CD4-positive, alpha-beta T cell (primary cell): ENCODE results near the gene LTC4S. TPM values are rescaled to one million over a fixed set of nuclear protein-coding genes. Genes with fewer than 3 reads are reported as not detected.

Experiments used
- ATAC-seq: fragments of 200-7000 bp; cut with Tn5 transposase; one replicate; pipeline ENCODE4 v1.10.0; 2022; ENCODE audit warnings: mild to moderate bottlenecking; ENCODE audit not compliant: poor library complexity
- CTCF ChIA-PET: fragments of 350-600 bp; sonication (Branson Sonifier 250); formaldehyde crosslinking; loops from one replicate; lab custom pipeline; 2021; ENCODE audit warnings: antibody characterized with exemption, inconsistent platforms; lab: Charles Lee
- POLR2A ChIA-PET: fragments of 350-600 bp; sonication (Branson Sonifier 250); formaldehyde crosslinking; loops from one replicate; lab custom pipeline; 2021; ENCODE audit warnings: antibody characterized with exemption, inconsistent platforms; lab: Charles Lee
- DNase-seq, 14 experiments: peaks; one replicate each; pipeline ENCODE4 v3.0.0-alpha.2; 2013 to 2020; ENCODE audit warnings: mixed read lengths in 2 of 14
- H3K27ac ChIP-seq, 2 donors: one replicate each; pipeline versions ENCODE4 v1.5.1 to v1.7.0; 2013; ENCODE audit warnings: low read length in 2 of 2, low read depth in 1 of 2, mild to moderate bottlenecking in 1 of 2
- H3K27me3 ChIP-seq, 2 experiments: 1 replicate in 1 of 2; 2 replicates in 1 of 2; pipeline versions ENCODE4 v1.6.1 to v1.7.0; 2013; ENCODE audit warnings: low read length in 2 of 2, control low read depth in 1 of 2, mild to moderate bottlenecking in 1 of 2, moderate library complexity in 1 of 2; ENCODE audit not compliant: insufficient read depth in 2 of 2, control insufficient read depth in 1 of 2
- H3K36me3 ChIP-seq: one replicate; pipeline ENCODE4 v1.6.1; 2013; ENCODE audit warnings: low read length, control low read depth; ENCODE audit not compliant: insufficient read depth
- H3K4me1 ChIP-seq: one replicate; pipeline ENCODE4 v1.6.1; 2013; ENCODE audit warnings: low read length, control low read depth; ENCODE audit not compliant: insufficient read depth
- H3K4me3 ChIP-seq: one replicate; pipeline ENCODE4 v1.5.1; 2013; ENCODE audit warnings: mild to moderate bottlenecking, low read length, moderate library complexity
- H3K9me3 ChIP-seq, 2 experiments: 1 replicate in 1 of 2; 2 replicates in 1 of 2; pipeline versions ENCODE4 v1.6.1 to v1.7.0; 2013; ENCODE audit warnings: low read length in 2 of 2, mild to moderate bottlenecking in 2 of 2, control low read depth in 1 of 2, moderate library complexity in 1 of 2; ENCODE audit not compliant: control insufficient read depth in 1 of 2, insufficient read depth in 1 of 2
- H3K27ac Mint-ChIP-seq: one replicate; pipeline ENCODE4 v1.8.0; 2020; ENCODE audit warnings: mixed read lengths
- H3K27me3 Mint-ChIP-seq: one replicate; pipeline ENCODE4 v1.8.0; 2021; ENCODE audit warnings: mixed read lengths
- H3K36me3 Mint-ChIP-seq: one replicate; pipeline ENCODE4 v1.8.0; 2021; ENCODE audit warnings: low read depth, mixed read lengths
- H3K4me1 Mint-ChIP-seq: one replicate; pipeline ENCODE4 v1.8.0; 2021; ENCODE audit warnings: low read depth, mixed read lengths
- H3K4me3 Mint-ChIP-seq: one replicate; pipeline ENCODE4 v1.8.0; 2020; ENCODE audit warnings: mild to moderate bottlenecking, mixed read lengths
- H3K9me3 Mint-ChIP-seq: one replicate; pipeline ENCODE4 v1.8.0; 2020; ENCODE audit warnings: mixed read lengths
- CTCF ChIP-seq: fragments of 200-600 bp; IDR thresholded peaks from one replicate; pipeline ENCODE4 v1.8.0; 2022; ENCODE audit warnings: antibody characterized with exemption, mild to moderate bottlenecking
- intact Hi-C, 2 experiments: fragments of 100-400 bp; cut with DNase I in 1 of 2; cut with micrococcal nuclease in 1 of 2; formaldehyde crosslinking; loops; one replicate each; pipeline versions ENCODE4 v1.15.1 to v1.9.0; 2023 to 2025; cut with DNase I, micrococcal nuclease
- total RNA-seq, 174 experiments: library from RNA in 2 of 174; stranded (reverse) in 2 of 174; gene quantifications; one replicate each; pipeline ENCODE4 v1.2.3 and lab custom pipeline; 2021 to 2026

Gene LTC4S
- total RNA-seq, 2 experiments from 2014 or later, result 3.6 to 4.2 TPM

- ChIA-PET POLR2A (interaction anchor here (0.6 to 2.1 kb wide), 15 partner anchors 8 to 271 kb away, joined by 3 to 12 read pairs (median 4); partner anchors contain the start of genes HNRNPH1, LTC4S, MAML1 and RUFY1), CTCF (interaction anchor here (1.1 to 2.1 kb wide), 3 partner anchors 20 to 59 kb away, joined by 5 to 6 read pairs (median 5); no protein-coding TSS in a partner anchor)
- intact Hi-C loops, result loop anchor here in 1 of 2 experiments (5.0 kb wide), 1 partner anchor 35 kb away; the partner anchor contains the start of gene MRNIP
- TF ChIP-seq CTCF, result no peak
- ATAC-seq, result no peak
- Mint-ChIP-seq H3K4me3 (peak overlapping the region; percentile 99), H3K27ac (peak overlapping the region; percentile 99), H3K36me3 (peaks cover 55% of the 10 kb centered on the region), H3K9me3 (no peaks in the 10 kb centered on the region), H3K27me3 (no peaks in the 10 kb centered on the region), H3K4me1 (peaks cover 61% of the 10 kb centered on the region)
- H3K27me3 ChIP-seq, result peaks cover 0 to 3% of the 10 kb centered on the region in 2 experiments
- peaks cover 65% of the 10 kb centered on the region for H3K4me1 ChIP-seq
- no peaks in the 10 kb centered on the region for H3K9me3 ChIP-seq
- DNase-seq, result peak in 1 of 14 experiments; percentile 27
- H3K36me3 ChIP-seq, result peaks cover 41% of the 10 kb centered on the region
- peak overlapping the region; percentile 83 for H3K4me3 ChIP-seq
- H3K27ac ChIP-seq, result peak overlapping the region; percentile 84 to 96
These were observed 28.3 kb downstream of the LTC4S start for GRCh38 chr5:179822059-179822432.

- Mint-ChIP-seq H3K4me1 (peaks cover 58% of the 10 kb centered on the region), H3K9me3 (no peaks in the 10 kb centered on the region), H3K27ac (peak overlapping the region; percentile 99), H3K27me3 (no peaks in the 10 kb centered on the region), H3K36me3 (peaks cover 59% of the 10 kb centered on the region), H3K4me3 (peak overlapping the region; percentile 99)
- Histone ChIP-seq H3K27ac (peak overlapping the region in 1 of 2 donors; percentile 84), H3K27me3 (no peaks in the 10 kb centered on the region), H3K4me3 (peak overlapping the region; percentile 83), H3K9me3 (no peaks in the 10 kb centered on the region), H3K36me3 (peaks cover 46% of the 10 kb centered on the region), H3K4me1 (peaks cover 63% of the 10 kb centered on the region)
- ChIA-PET CTCF (interaction anchor here (1.1 to 2.1 kb wide), 3 partner anchors 21 to 59 kb away, joined by 5 to 6 read pairs (median 5); no protein-coding TSS in a partner anchor), POLR2A (interaction anchor here (0.6 to 2.1 kb wide), 13 partner anchors 14 to 272 kb away, joined by 3 to 12 read pairs (median 3); partner anchors contain the start of genes HNRNPH1, LTC4S, MAML1 and RUFY1)
- no peak for ATAC-seq
- intact Hi-C loops, result loop anchor here in 1 of 2 experiments (5.0 kb wide), 1 partner anchor 35 kb away; the partner anchor contains the start of gene MRNIP
- DNase-seq, result peak in 1 of 14 experiments; percentile 28
- TF ChIP-seq CTCF, result no peak
These were observed 28.7 kb downstream of the LTC4S start for GRCh38 chr5:179822444-179822990.

GRCh38 chr5:179823937-179824744 is 30.4 kb downstream of the LTC4S start:
- DNase-seq (peak in 1 of 14 experiments; percentile 26), ATAC-seq (no peak)
- Mint-ChIP-seq H3K4me3 (no peak overlapping the region), H3K27ac (peak overlapping the region; percentile 18), H3K36me3 (peaks cover 76% of the 10 kb centered on the region), H3K27me3 (no peaks in the 10 kb centered on the region), H3K9me3 (no peaks in the 10 kb centered on the region), H3K4me1 (peaks cover 55% of the 10 kb centered on the region)
- H3K36me3 ChIP-seq, result peaks cover 59% of the 10 kb centered on the region
- CTCF ChIA-PET, result interaction anchor here (1.1 kb wide), 1 partner anchor 22 kb away, joined by 5 read pairs; no protein-coding TSS in a partner anchor
- POLR2A ChIA-PET, result no interaction called here
- H3K4me1 ChIP-seq, result peaks cover 52% of the 10 kb centered on the region
- intact Hi-C loops, result loop anchor here in 1 of 2 experiments (5.0 kb wide), 1 partner anchor 33 kb away; the partner anchor contains the start of gene MRNIP
- no peaks in the 10 kb centered on the region for H3K9me3 ChIP-seq
- no peak overlapping the region for H3K27ac ChIP-seq
- TF ChIP-seq CTCF, result no peak
- no peak overlapping the region for H3K4me3 ChIP-seq
- H3K27me3 ChIP-seq, result no peaks in the 10 kb centered on the region
